ENCODE results near the gene NUP98.

The NUP98 gene

GRCh38 chr11:3797329-3798090 is at the start of gene NUP98:
NUP98 (minus strand) TSS chr11:3797554; CDS start chr11:3782117, 15,437 bp downstream.
- DNase-seq (ENCODE audit: low read depth in 2 of 2): peak; percentile 98 to 100

- no peak for DNase-seq (ENCODE audit: low read depth in 2 of 2)
Observed at GRCh38 chr11:3845670-3846069, 48.3 kb upstream of the NUP98 start.

GRCh38 chr11:3845246-3845645 is 47.9 kb upstream of the NUP98 start:
- DNase-seq (ENCODE audit: low read depth in 2 of 2): no peak

- DNase-seq (ENCODE audit: low read depth in 2 of 2): no peak
Observed at GRCh38 chr11:3843326-3843725, 46.0 kb upstream of the NUP98 start.

- DNase-seq (ENCODE audit: low read depth in 2 of 2): peak in 1 of 2 donors; percentile 91
Observed at GRCh38 chr11:3841426-3842350, 44.3 kb upstream of the NUP98 start.

GRCh38 chr11:3840870-3841425 is 43.6 kb upstream of the NUP98 start, which contains the start of gene RHOG:
RHOG (minus strand) TSS chr11:3840959; CDS start chr11:3828138, 12,821 bp downstream.
- DNase-seq (ENCODE audit: low read depth in 2 of 2): peak in 1 of 2 donors; percentile 87

- no peak for DNase-seq (ENCODE audit: low read depth in 2 of 2)
Observed at GRCh38 chr11:3840004-3840869, 42.9 kb upstream of the NUP98 start.

GRCh38 chr11:3838504-3838903 is 41.1 kb upstream of the NUP98 start:
- DNase-seq (ENCODE audit: low read depth in 2 of 2): no peak

- DNase-seq (ENCODE audit: low read depth in 2 of 2): no peak
Observed at GRCh38 chr11:3837793-3838192, 40.4 kb upstream of the NUP98 start.

GRCh38 chr11:3836903-3837302 is 39.5 kb upstream of the NUP98 start:
- DNase-seq (ENCODE audit: low read depth in 2 of 2): peak in 1 of 2 donors; percentile 28

- no peak for DNase-seq (ENCODE audit: low read depth in 2 of 2)
Observed at GRCh38 chr11:3835751-3836150, 38.4 kb upstream of the NUP98 start.

- DNase-seq (ENCODE audit: low read depth in 2 of 2): no peak
Observed at GRCh38 chr11:3834664-3835461, 37.5 kb upstream of the NUP98 start.

GRCh38 chr11:3834349-3834663 is 37.0 kb upstream of the NUP98 start:
- DNase-seq (ENCODE audit: low read depth in 2 of 2): no peak

GRCh38 chr11:3833449-3833848 is 36.1 kb upstream of the NUP98 start:
- DNase-seq (ENCODE audit: low read depth in 2 of 2): no peak

- no peak for DNase-seq (ENCODE audit: low read depth in 2 of 2)
Observed at GRCh38 chr11:3832816-3833215, 35.5 kb upstream of the NUP98 start.

- no peak for DNase-seq (ENCODE audit: low read depth in 2 of 2)
Observed at GRCh38 chr11:3831378-3832239, 34.3 kb upstream of the NUP98 start.

GRCh38 chr11:3830730-3831129 is 33.4 kb upstream of the NUP98 start:
- DNase-seq (ENCODE audit: low read depth in 2 of 2): no peak

- DNase-seq (ENCODE audit: low read depth in 2 of 2): no peak
Observed at GRCh38 chr11:3830088-3830487, 32.7 kb upstream of the NUP98 start.

GRCh38 chr11:3827434-3828186 is 30.3 kb upstream of the NUP98 start:
- DNase-seq (ENCODE audit: low read depth in 2 of 2): no peak
